GM18870 (cell line): ENCODE measurements around the gene ELL.
"Not testable (repeated sequence)": the region's sequence is repeated elsewhere in the genome, so short reads cannot be mapped to it uniquely, and the experiment has no call there.

Experiments
- ATAC-seq: cut with Tn5 transposase; IDR thresholded peaks from one replicate; pipeline ENCODE4 v1.9.1; 2021; ENCODE audit warnings: moderate library complexity; ENCODE audit not compliant: unreplicated experiment

ELL gene

DNA sequence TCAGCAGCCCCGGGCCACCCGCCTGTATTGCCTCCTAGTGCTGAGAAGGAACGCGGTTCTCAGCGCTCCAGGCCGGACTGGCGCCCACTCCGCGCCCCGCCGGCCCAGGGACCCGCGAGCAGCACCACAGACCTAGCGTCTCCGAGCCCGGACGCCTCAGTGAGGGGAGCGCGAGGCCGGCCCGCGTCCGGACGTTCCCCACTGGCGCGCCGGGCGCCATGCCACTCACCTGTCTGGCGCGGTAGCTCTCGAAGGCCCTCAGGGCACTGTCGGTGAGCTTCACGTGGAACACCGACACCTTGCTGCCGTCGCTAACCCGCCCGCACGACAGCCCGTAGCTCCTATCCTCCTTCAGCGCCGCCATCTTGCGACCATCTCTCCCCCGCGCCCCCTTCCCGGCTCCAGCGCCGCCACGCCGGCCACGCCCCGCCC, at the start of gene ELL:
TSS of gene ELL (minus strand) at position 379 of the 432 bp plus-strand sequence. CDS start at position 364, 15 bp downstream.
- peak; percentile 1 for ATAC-seq

- no peak for ATAC-seq
Measured at GRCh38 chr19:18568367-18568766, 46.5 kb upstream of the ELL start.

DNA sequence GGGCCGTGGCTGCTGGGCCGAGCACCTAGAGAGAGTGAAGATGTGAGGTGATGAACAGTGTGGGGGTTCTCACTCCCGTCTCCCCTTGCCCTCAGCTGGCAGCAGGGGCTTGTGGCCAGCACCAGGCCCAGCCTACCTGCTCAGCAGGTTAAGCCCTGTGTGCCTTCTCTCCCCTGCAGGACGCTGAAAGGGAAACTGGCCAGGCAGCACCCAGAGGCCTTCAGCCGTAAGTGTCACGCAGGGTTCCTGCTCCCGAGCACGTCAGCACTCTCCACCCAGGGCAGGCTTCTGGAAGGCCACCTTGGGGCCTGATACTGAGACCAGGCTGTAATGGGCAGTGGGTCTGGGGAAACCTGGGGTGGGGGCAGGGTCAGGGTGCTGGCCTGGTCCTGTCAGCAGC, 45.1 kb upstream of the ELL start:
- ATAC-seq = no peak

DNA sequence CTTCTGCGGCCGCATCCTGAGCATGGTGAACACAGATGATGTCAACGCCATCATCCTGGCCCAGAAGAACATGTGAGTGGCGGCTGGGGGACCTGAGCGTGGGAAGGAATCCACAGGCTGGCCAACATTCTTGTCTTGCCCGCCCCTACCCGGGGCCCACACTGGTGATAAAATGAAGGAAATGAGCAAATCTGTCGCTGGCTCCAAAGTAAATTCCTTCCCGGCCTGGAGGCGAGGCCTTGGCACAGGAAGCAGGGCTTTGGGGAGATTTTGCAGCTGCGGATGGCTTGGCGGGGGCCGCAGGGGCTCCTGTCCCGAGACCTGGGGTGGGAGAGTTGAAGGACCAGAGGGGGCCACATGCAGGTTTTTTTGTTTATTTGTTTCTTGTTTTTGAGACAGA, 40.2 kb upstream of the ELL start:
- ATAC-seq = no peak

DNA sequence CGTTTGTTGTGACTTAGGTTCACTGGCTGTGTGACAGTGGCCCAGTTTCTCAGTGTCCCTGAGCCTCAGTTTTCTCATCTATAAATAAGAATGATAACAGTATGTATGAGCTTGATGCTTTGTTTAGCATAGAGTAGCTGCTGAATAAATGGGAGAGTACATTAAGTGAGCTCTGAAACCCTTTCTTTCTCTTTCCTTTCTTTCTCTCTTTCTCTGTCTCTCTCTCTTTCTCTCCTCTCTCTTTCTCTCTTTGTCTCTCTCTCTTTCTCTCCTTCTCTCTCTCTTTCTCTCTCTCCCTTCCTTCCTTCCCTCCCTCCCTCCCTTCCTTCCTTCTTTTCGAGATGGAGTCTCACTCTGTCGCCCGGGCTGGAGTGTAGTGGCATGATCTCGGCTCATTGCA, 37.8 kb upstream of the ELL start:
- ATAC-seq = no peak

DNA sequence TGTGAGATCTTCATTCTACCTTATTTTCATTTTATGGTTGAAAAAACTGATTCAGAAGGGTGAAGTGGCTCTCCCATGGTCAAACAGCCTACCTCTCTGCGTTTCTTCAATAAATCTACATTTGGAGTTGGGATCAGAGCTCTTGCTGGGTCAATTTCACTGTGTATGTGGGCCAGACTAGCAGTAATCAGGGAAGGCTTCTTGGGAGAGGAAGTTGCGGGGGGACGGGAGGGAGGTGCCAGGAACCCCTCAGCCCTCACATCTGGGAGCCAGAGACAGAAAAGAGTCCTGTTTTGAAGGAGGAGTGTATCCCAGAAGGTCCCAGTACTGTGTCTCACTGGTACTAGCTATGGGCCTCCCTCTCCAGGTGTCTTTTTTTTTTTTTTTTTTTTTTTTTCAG, 36.7 kb upstream of the ELL start:
- no peak for ATAC-seq

DNA sequence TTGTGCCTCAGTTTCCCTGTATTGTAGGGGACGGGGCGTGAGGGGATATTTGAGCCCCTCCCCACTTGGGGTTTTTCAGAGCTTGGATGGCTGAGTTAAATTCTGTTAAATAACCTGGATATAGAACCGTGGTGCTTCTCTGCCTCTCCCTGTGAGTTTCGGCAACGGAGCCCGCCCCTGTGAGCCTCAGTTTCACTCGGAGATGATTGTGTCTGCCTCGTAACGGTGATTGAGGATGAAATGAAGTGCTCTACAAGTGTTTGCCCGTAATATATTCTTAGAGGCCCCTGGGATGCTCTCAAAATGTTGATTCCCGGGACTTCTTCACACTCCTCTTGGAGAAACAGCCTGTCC, 36.3 kb upstream of the ELL start:
- no peak for ATAC-seq

GRCh38 chr19:18557411-18558201, 35.7 kb upstream of the ELL start, which contains the start of gene KXD1:
TSS of gene KXD1 (plus strand) at chr19:18557870. CDS start at chr19:18562057, 4,187 bp downstream.
- peak; percentile 85 for ATAC-seq

DNA sequence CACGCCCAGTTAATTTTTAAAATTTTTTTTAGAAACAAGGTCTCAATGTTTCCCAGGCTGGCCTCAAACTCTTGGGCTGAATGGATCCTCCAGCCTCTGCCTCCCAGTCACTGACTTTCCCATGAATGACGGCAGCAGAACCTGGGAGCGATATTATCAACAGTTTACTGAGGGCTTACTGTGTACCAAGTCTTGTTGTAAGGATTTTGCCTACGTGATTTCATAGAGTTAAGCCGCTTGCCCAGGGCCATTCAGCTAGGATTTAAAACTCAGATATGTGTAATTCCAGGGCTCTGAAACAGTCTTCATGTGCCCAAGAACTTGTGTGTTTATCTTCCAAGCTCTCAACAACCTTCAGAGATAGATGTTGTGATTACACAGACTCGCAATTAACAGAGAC, 29.8 kb upstream of the ELL start:
- no peak for ATAC-seq

DNA sequence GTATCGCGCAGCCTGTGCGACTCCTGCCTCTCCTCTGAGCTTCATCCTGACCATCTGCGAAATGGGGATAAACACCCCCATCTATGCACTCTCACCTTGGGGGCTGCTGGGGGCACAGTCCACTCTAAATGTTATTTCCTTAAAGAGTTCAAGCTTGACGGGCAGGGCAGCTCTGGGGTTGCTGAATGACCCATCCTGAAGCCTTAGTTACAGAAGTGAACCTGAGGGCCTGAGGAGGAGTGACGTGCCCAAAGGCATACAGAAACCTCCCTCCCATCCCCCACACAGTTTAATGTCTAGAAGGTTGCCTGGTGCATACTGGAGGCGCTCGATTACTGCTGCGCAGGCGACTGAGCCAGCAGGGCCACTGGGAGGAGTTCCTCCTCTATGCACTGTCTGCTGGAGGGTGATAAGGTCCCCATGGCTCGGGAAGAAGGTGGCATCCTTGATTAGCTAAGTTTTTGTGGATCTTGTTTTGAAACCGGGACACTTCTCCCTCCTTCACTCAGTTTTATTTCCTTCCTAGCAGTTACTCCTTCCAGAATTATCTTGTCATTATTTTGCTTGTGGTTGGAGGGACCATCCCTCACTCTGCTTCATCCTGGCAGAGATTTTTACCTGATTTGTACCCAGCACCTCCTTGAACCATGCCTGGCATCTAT, 22.1 kb upstream of the ELL start:
- ATAC-seq = peak; percentile 69

DNA sequence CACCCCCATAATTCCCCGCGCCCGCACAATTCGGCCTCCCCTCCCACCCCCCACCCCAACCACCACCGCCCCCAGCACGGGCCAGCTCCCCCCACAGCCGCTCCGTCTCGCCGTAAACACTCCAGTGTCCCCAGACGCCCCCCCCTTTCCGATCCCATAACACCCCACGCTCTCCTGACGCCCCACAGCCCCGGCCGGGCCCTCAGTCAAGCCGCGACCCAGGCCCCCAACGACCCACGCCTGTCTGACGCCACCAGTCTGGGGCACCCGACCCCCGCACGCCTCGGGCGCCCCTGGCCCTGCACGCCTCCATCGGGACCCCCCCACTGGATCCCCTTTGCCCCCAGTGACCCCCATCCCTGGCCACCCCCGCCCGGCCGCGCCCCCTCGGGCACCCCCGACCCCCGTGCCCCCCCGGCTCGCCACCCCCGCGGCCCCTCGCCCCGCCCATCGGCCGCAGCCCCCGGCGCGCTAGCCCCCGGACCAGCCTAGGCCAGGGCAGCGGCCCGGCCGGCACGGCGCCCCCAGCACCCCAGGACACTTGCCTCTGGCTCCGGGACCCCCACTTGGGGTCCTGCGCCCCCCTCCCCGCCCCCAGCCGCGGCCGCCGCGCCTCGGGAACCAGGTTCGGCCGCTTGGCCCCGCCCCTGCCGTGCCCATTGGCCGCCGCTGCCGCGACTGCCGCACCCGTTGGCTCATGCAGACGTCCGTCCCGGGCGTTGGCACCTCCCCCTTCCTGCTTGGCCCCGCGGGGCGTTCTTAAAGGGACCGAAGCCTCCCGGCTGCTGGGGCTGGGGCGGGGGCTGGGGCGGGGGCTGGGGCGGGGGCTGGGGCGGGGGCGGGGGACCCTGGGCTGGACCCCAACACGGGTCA, 21.3 kb upstream of the ELL start, which contains the start of gene FKBP8:
TSS of gene FKBP8 (minus strand) at position 633 of the 873 bp plus-strand sequence. CDS start 1,603 bp downstream, outside the sequence.
- peak; percentile 43 for ATAC-seq

- no peak for ATAC-seq
Measured at GRCh38 chr19:18541992-18542940, 20.4 kb upstream of the ELL start.

DNA sequence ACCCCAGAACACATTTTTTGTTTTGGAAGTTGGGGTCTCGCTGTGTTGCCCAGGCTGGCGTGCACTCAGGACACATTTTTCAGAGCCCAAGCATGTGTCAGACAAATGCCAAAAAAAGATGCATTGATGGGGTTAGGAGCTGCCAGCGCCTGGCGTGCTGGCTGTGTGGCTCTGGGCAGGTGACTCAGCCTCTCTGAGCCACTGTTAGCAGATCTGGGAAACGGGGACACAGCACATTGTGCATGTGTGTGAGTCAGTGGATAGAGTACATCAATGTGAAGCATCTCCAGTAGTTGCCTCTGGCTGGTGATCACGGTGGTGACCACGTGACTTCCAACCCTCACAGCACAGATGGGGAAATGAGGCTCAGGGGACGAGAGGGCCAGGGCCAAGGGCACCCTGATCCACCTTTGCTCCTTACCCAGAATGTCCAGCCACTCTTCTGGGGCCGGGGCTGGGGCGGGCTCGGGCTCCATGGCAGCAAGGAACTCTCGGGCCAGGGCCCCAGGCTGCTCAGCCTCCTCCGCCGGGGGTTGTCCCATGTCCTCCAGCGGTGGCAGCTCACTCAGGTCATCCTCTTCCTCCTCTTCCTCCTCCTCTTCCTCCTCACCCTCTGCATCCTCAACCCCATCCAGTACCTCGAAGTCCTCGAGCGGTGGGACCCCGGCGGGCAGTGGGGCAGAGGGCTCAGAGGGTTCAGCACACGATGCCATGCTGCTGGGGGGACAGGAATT, 19.6 kb upstream of the ELL start:
- ATAC-seq = no peak

- not testable (repeated sequence) for ATAC-seq
Measured at GRCh38 chr19:18540200-18540599, 18.3 kb upstream of the ELL start.

- ATAC-seq = no peak
Measured at GRCh38 chr19:18539372-18539771, 17.5 kb upstream of the ELL start.

- no peak for ATAC-seq
Measured at GRCh38 chr19:18538115-18538514, 16.2 kb upstream of the ELL start.

GRCh38 chr19:18537431-18537830, 15.6 kb upstream of the ELL start:
- no peak for ATAC-seq

DNA sequence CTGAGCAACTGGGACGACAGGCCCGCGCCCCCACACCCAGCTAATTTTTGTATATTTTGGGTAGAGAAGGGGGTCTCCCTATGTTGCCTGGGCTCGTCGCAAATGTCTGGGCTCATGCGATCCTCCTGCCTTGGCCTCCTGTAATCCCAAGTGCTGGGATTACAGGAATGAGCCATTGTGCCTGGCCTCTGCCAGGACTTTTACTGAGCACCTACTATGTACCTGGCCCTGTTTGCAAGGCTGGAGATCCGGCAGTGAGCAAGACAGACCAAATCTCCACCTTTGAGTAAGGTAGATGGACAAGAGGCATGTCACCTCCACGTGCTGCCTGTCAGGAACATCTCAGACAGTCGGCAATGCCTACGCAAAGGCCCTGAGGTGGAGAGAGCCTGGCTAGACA, 14.6 kb upstream of the ELL start:
- ATAC-seq = no peak

DNA sequence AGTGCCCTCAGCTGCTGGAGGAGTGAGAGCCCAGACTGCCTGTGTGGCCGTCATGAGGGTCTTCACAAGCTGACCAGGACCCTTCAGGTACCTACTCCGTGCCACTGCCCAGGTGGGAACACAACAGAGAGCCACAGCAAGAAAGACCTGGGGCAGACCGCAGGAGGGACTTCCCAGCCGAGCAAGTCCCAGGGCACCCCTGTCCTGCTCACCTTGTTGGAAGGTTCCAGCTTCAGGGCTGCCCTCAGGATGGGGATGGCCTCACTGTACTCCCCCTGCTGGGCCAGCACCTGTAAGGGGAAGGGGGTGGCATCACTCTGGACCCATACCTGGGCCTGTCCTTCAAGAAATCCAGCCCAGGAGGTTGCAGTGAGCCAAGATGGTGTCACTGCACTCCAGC, 11.2 kb upstream of the ELL start:
- ATAC-seq = no peak
